Activated CD4-positive, CD25-positive, alpha-beta regulatory T cell treated with anti-CD3 and anti-CD28 coated beads, Interleukin-2, amount 50 U/mL, for 16 hours (primary cell): ENCODE results near the gene DCTN1.

ENCODE experiments used
- DNase-seq: peaks from one replicate; pipeline ENCODE4 v3.0.0-alpha.2; 2020; ENCODE audit warnings: low read depth, low spot score

The DCTN1 gene

GRCh38 chr2:74414441-74414840 is 34.3 kb upstream of the DCTN1 start:
- DNase-seq = no peak

- no peak for DNase-seq
Observed at GRCh38 chr2:74413001-74413698, 33.0 kb upstream of the DCTN1 start.

GRCh38 chr2:74407682-74408081 is 27.6 kb upstream of the DCTN1 start:
- DNase-seq = no peak

- DNase-seq = no peak
Observed at GRCh38 chr2:74406035-74406434, 25.9 kb upstream of the DCTN1 start.

GRCh38 chr2:74401891-74402290 is 21.8 kb upstream of the DCTN1 start:
- no peak for DNase-seq

GRCh38 chr2:74399785-74400184 is 19.7 kb upstream of the DCTN1 start:
- no peak for DNase-seq

- DNase-seq = no peak
Observed at GRCh38 chr2:74396149-74396548, 16.0 kb upstream of the DCTN1 start.

- no peak for DNase-seq
Observed at GRCh38 chr2:74393525-74393924, 13.4 kb upstream of the DCTN1 start.

- DNase-seq = no peak
Observed at GRCh38 chr2:74392449-74392743, 12.3 kb upstream of the DCTN1 start.

- peak; percentile 94 for DNase-seq
Observed at GRCh38 chr2:74391580-74392448, 11.7 kb upstream of the DCTN1 start.

- no peak for DNase-seq
Observed at GRCh38 chr2:74391209-74391579, 11.1 kb upstream of the DCTN1 start.

- DNase-seq = no peak
Observed at GRCh38 chr2:74390606-74391005, 10.5 kb upstream of the DCTN1 start.

GRCh38 chr2:74387346-74387745 is 7.2 kb upstream of the DCTN1 start:
- no peak for DNase-seq

- no peak for DNase-seq
Observed at GRCh38 chr2:74385396-74385795, 5.3 kb upstream of the DCTN1 start.

GRCh38 chr2:74384051-74384450 is 3.9 kb upstream of the DCTN1 start:
- DNase-seq = no peak

GRCh38 chr2:74383254-74383653 is 3.1 kb upstream of the DCTN1 start:
- no peak for DNase-seq

GRCh38 chr2:74381751-74382150 is 1.6 kb upstream of the DCTN1 start:
- no peak for DNase-seq

- no peak for DNase-seq
Observed at GRCh38 chr2:74378007-74378406, 2.1 kb downstream of the DCTN1 start.

GRCh38 chr2:74375838-74376237 is 4.3 kb downstream of the DCTN1 start:
- DNase-seq = no peak

GRCh38 chr2:74374509-74375205 is 5.5 kb downstream of the DCTN1 start:
- no peak for DNase-seq

GRCh38 chr2:74373985-74374384 is 6.1 kb downstream of the DCTN1 start:
- DNase-seq = no peak

- DNase-seq = no peak
Observed at GRCh38 chr2:74373221-74373676, 6.9 kb downstream of the DCTN1 start.

GRCh38 chr2:74372674-74373073 is 7.4 kb downstream of the DCTN1 start:
- no peak for DNase-seq
